ENCODE data around the gene SQOR.

SQOR gene

GRCh38 chr15:45628136-45628535 lies 6.7 kb upstream of the SQOR start:
- TF ChIP-seq SIN3A (IDR thresholded peaks at IDR 0.05; ENCODE audit: borderline replicate concordance, insufficient read depth, low read length) (no peak), TAF1 (IDR thresholded peaks at IDR 0.05; ENCODE audit: borderline replicate concordance, insufficient read depth, low read length) (no peak), POLR2AphosphoS5 (IDR thresholded peaks at IDR 0.05; ENCODE audit: low read depth, low read length) (no peak), FOXP2 (optimal IDR thresholded peaks at IDR 0.05; ENCODE audit: borderline replicate concordance, extremely low read depth, extremely low read length, insufficient read depth) (no peak)
- TF ChIP-seq, protein P1, sequence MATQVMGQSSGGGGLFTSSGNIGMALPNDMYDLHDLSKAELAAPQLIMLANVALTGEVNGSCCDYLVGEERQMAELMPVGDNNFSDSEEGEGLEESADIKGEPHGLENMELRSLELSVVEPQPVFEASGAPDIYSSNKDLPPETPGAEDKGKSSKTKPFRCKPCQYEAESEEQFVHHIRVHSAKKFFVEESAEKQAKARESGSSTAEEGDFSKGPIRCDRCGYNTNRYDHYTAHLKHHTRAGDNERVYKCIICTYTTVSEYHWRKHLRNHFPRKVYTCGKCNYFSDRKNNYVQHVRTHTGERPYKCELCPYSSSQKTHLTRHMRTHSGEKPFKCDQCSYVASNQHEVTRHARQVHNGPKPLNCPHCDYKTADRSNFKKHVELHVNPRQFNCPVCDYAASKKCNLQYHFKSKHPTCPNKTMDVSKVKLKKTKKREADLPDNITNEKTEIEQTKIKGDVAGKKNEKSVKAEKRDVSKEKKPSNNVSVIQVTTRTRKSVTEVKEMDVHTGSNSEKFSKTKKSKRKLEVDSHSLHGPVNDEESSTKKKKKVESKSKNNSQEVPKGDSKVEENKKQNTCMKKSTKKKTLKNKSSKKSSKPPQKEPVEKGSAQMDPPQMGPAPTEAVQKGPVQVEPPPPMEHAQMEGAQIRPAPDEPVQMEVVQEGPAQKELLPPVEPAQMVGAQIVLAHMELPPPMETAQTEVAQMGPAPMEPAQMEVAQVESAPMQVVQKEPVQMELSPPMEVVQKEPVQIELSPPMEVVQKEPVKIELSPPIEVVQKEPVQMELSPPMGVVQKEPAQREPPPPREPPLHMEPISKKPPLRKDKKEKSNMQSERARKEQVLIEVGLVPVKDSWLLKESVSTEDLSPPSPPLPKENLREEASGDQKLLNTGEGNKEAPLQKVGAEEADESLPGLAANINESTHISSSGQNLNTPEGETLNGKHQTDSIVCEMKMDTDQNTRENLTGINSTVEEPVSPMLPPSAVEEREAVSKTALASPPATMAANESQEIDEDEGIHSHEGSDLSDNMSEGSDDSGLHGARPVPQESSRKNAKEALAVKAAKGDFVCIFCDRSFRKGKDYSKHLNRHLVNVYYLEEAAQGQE (IDR thresholded peaks at IDR 0.05; ENCODE audit: insufficient read depth in 1 of 2, low read depth in 2 of 2, low read length in 2 of 2) = no peak

GRCh38 chr15:45630917-45631691 lies 3.7 kb upstream of the SQOR start:
- peak; percentile 31; the same call in 1 of the 2 replicates for TF ChIP-seq TAF1 (IDR thresholded peaks at IDR 0.05; ENCODE audit: borderline replicate concordance, insufficient read depth, low read length)
- TF ChIP-seq FOXP2 (optimal IDR thresholded peaks at IDR 0.05; ENCODE audit: borderline replicate concordance, extremely low read depth, extremely low read length, insufficient read depth) = no peak

DNA sequence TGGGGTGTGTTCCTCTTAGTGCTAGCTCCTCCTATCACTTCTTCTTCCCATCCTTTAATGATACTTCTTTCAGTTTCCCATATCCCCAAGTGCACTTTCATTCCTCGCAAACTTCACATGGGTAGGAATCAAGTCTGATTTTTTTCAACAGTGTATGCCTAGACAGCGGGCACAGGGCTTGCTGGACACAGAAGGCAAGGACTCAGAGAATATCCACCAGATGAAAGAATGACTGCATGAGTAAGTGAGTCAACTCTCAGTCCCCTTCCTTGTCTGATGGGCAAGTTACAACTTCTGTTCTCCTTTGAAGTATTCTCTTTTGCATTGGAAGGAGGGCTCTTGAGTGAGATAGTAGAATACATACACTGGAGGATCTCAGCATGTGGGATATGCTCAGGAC lies 3.1 kb upstream of the SQOR start:
- TF ChIP-seq FOXP2 (optimal IDR thresholded peaks at IDR 0.05; ENCODE audit: borderline replicate concordance, extremely low read depth, extremely low read length, insufficient read depth) = no peak
- TF ChIP-seq, protein P1 (IDR thresholded peaks at IDR 0.05; ENCODE audit: insufficient read depth in 1 of 2, low read depth in 2 of 2, low read length in 2 of 2) = no peak
- TF ChIP-seq TAF1 (IDR thresholded peaks at IDR 0.05; ENCODE audit: borderline replicate concordance, insufficient read depth, low read length) = no peak
- no peak for TF ChIP-seq SIN3A (IDR thresholded peaks at IDR 0.05; ENCODE audit: borderline replicate concordance, insufficient read depth, low read length)
- no peak for TF ChIP-seq POLR2AphosphoS5 (IDR thresholded peaks at IDR 0.05; ENCODE audit: low read depth, low read length)

- TF ChIP-seq, protein P1 (IDR thresholded peaks at IDR 0.05; ENCODE audit: insufficient read depth in 1 of 2, low read depth in 2 of 2, low read length in 2 of 2) = no peak
- TF ChIP-seq SIN3A (IDR thresholded peaks at IDR 0.05; ENCODE audit: borderline replicate concordance, insufficient read depth, low read length) (no peak), TAF1 (IDR thresholded peaks at IDR 0.05; ENCODE audit: borderline replicate concordance, insufficient read depth, low read length) (no peak), POLR2AphosphoS5 (IDR thresholded peaks at IDR 0.05; ENCODE audit: low read depth, low read length) (no peak)
Measured at GRCh38 chr15:45635191-45635638, 386 bp downstream of the SQOR start.

GRCh38 chr15:45635763-45636292 lies 999 bp downstream of the SQOR start:
- TF ChIP-seq, protein P1 (IDR thresholded peaks at IDR 0.05; ENCODE audit: insufficient read depth in 1 of 2, low read depth in 2 of 2, low read length in 2 of 2) = no peak
- no peak for TF ChIP-seq FOXP2 (optimal IDR thresholded peaks at IDR 0.05; ENCODE audit: borderline replicate concordance, extremely low read depth, extremely low read length, insufficient read depth)
- no peak for TF ChIP-seq POLR2AphosphoS5 (IDR thresholded peaks at IDR 0.05; ENCODE audit: low read depth, low read length)
- TF ChIP-seq SIN3A (IDR thresholded peaks at IDR 0.05; ENCODE audit: borderline replicate concordance, insufficient read depth, low read length) = no peak
- TF ChIP-seq TAF1 (IDR thresholded peaks at IDR 0.05; ENCODE audit: borderline replicate concordance, insufficient read depth, low read length) = no peak

Data from PFSK-1 (cell line).